HCT116 (cell line): ENCODE data around the gene AOPEP. TPM values are rescaled to one million over a fixed set of nuclear protein-coding genes. Genes with fewer than 3 reads are reported as not detected.

Experiments
- ATAC-seq: fragments of 200-7000 bp; cut with Tn5 transposase; 2 replicates; pipeline ENCODE4 v1.9.1; 2020; ENCODE audit warnings: mild to moderate bottlenecking, moderate library complexity
- BruUV-seq: library from RNA; stranded (reverse); fragments of 400-500 nt; replicated peaks from 2 replicates; lab custom pipeline; 2021; lab: Mats Ljungman, UMichigan
- CTCF ChIA-PET: fragments of 300-600 bp; sonication (Branson Sonifier 250); formaldehyde crosslinking; loops from one replicate; lab custom pipeline; 2021; ENCODE audit warnings: antibody characterized with exemption; lab: Charles Lee
- POLR2A ChIA-PET: fragments of 300-600, 350-600 bp; sonication (Branson Sonifier 250); formaldehyde crosslinking; loops from one replicate; lab custom pipeline; 2021; ENCODE audit warnings: antibody characterized with exemption; lab: Charles Lee
- RAD21 ChIA-PET, 2 experiments: fragments of 300-600 bp; sonication (Branson Sonifier 250); formaldehyde crosslinking; loops; one replicate each; lab custom pipeline; 2023; ENCODE audit warnings: low total read pairs in 2 of 2; ENCODE audit not compliant: uncharacterized antibody in 2 of 2, unreplicated experiment in 2 of 2, low non-redundant PET in 1 of 2; lab: Charles Lee
- DNase-seq: peaks from one replicate; pipeline ENCODE4 v3.0.0-alpha.2; 2010; ENCODE audit warnings: low read depth, low spot score
- H2AFZ ChIP-seq: fragments of 200-600 bp; shearing (Covaris generic), sonication (generic); 2 replicates; pipeline ENCODE4 v1.6.1; 2017; ENCODE audit warnings: low read depth, mixed run types, mixed read lengths, antibody characterized with exemption, low read length; ENCODE audit not compliant: poor library complexity, severe bottlenecking
- H3K27ac ChIP-seq: 2 replicates; pipeline ENCODE4 v1.5.1; 2012; ENCODE audit warnings: low read depth, low read length
- H3K27me3 ChIP-seq: fragments of 200-600 bp; sonication (generic); 2 replicates; pipeline ENCODE4 v1.6.1; 2016; ENCODE audit warnings: mixed run types, low read length, mixed read lengths; ENCODE audit not compliant: insufficient read depth
- H3K36me3 ChIP-seq, 2 experiments: fragments of 200-500 bp in 1 of 2; fragments of 200-600 bp in 1 of 2; sonication (Bioruptor generic) in 1 of 2; sonication (generic) in 1 of 2; 2 replicates each; pipeline versions ENCODE4 v1.5.1 to v1.6.1; 2014 to 2016; ENCODE audit warnings: low read length in 2 of 2, inconsistent platforms in 1 of 2, mixed read lengths in 1 of 2, mixed run types in 1 of 2; ENCODE audit not compliant: insufficient read depth in 2 of 2, control insufficient read depth in 1 of 2
- H3K4me1 ChIP-seq, 2 experiments: fragments of 200-600 bp in 1 of 2; sonication (generic) in 1 of 2; 2 replicates each; pipeline versions ENCODE4 v1.5.1 to v1.6.1; 2012 to 2017; ENCODE audit warnings: low read length in 2 of 2, inconsistent platforms in 1 of 2, mild to moderate bottlenecking in 1 of 2, mixed read lengths in 1 of 2, mixed run types in 1 of 2, moderate library complexity in 1 of 2; ENCODE audit not compliant: insufficient read depth in 2 of 2, control insufficient read depth in 1 of 2
- H3K4me2 ChIP-seq: fragments of 200-600 bp; sonication (generic); 2 replicates; pipeline ENCODE4 v1.6.1; 2017; ENCODE audit warnings: mixed run types, low read length, mixed read lengths
- H3K4me3 ChIP-seq, 2 experiments: fragments of 200-600 bp in 1 of 2; sonication (generic) in 1 of 2; replicated peaks in 1 of 2; 2 replicates each; pipeline ENCODE4 v1.5.1; 2011 to 2016; ENCODE audit warnings: low read length in 2 of 2, control low read depth in 1 of 2, low read depth in 1 of 2, mild to moderate bottlenecking in 1 of 2, mixed read lengths in 1 of 2, mixed run types in 1 of 2
- H3K79me2 ChIP-seq: fragments of 200-600 bp; sonication (generic); 2 replicates; pipeline ENCODE4 v1.6.1; 2017; ENCODE audit warnings: mild to moderate bottlenecking, mixed run types, low read length, moderate library complexity, mixed read lengths; ENCODE audit not compliant: insufficient read depth
- H3K9ac ChIP-seq: fragments of 200-600 bp; sonication (generic); 2 replicates; pipeline ENCODE4 v1.6.1; 2016; ENCODE audit warnings: low read length, mixed read lengths
- H3K9me2 ChIP-seq: fragments of 200-600 bp; sonication (generic), shearing (Covaris generic); 2 replicates; pipeline ENCODE4 v1.6.1; 2017; ENCODE audit warnings: mixed run types, mild to moderate bottlenecking, moderate library complexity; ENCODE audit not compliant: insufficient read depth
- H3K9me3 ChIP-seq, 2 experiments: fragments of 200-500 bp in 1 of 2; fragments of 200-600 bp in 1 of 2; sonication (Bioruptor generic) in 1 of 2; sonication (generic) in 1 of 2; 2 replicates each; pipeline ENCODE4 v1.6.1; 2014 to 2017; ENCODE audit warnings: low read length in 2 of 2, mixed read lengths in 2 of 2, inconsistent platforms in 1 of 2, low read depth in 1 of 2, mild to moderate bottlenecking in 1 of 2, mixed run types in 1 of 2, moderate library complexity in 1 of 2; ENCODE audit not compliant: control insufficient read depth in 1 of 2, insufficient read depth in 1 of 2
- H4K20me1 ChIP-seq: fragments of 200-600 bp; sonication (generic), shearing (Covaris generic); 2 replicates; pipeline ENCODE4 v1.6.1; 2017; ENCODE audit warnings: mixed run types, mild to moderate bottlenecking, moderate library complexity; ENCODE audit not compliant: insufficient read depth
- CEBPB ChIP-seq: IDR thresholded peaks from 2 replicates; pipeline ENCODE4 v1.6.1; 2012; ENCODE audit warnings: low read depth
- EZH2 ChIP-seq: fragments of 200-600 bp; sonication (generic); IDR thresholded peaks from 2 replicates; pipeline ENCODE4 v1.6.1; 2017; ENCODE audit warnings: antibody characterized with exemption, mixed run types
- EZH2phosphoT487 ChIP-seq: fragments of 200-600 bp; IDR thresholded peaks from 2 replicates; pipeline ENCODE4 v1.6.1; 2018; ENCODE audit warnings: antibody characterized with exemption, borderline replicate concordance
- JUND ChIP-seq: IDR thresholded peaks from 2 replicates; pipeline ENCODE4 v1.6.1; 2012
- POLR2A ChIP-seq: IDR thresholded peaks from 2 replicates; pipeline ENCODE4 v1.7.0; 2011; ENCODE audit warnings: borderline replicate concordance; ENCODE audit not compliant: insufficient read depth, insufficient read length; ENCODE audit errors: extremely low read depth
- REST ChIP-seq: IDR thresholded peaks from 2 replicates; pipeline ENCODE4 v1.6.1; 2012; ENCODE audit warnings: low read depth
- YY1 ChIP-seq: IDR thresholded peaks from 2 replicates; pipeline ENCODE4 v1.6.1; 2011; ENCODE audit warnings: low read length, low read depth, moderate library complexity, mild to moderate bottlenecking; ENCODE audit not compliant: insufficient replicate concordance; ENCODE audit errors: extremely low read depth
- intact Hi-C: fragments of 100-400 bp; cut with micrococcal nuclease; formaldehyde crosslinking; loops from 2 replicates; pipeline ENCODE4 v1.10.0; 2022
- total RNA-seq: library from RNA; stranded (reverse); gene quantifications from one replicate; pipeline ENCODE4 v1.2.1, GENCODE V29; 2021; ENCODE audit not compliant: unreplicated experiment
- TF ChIP-seq, protein P1 (sequence below): IDR thresholded peaks from 2 replicates; pipeline ENCODE4 v1.6.1; 2012

The AOPEP gene
- total RNA-seq, 1 experiment from 2014 or later, result 15.1 TPM

DNA sequence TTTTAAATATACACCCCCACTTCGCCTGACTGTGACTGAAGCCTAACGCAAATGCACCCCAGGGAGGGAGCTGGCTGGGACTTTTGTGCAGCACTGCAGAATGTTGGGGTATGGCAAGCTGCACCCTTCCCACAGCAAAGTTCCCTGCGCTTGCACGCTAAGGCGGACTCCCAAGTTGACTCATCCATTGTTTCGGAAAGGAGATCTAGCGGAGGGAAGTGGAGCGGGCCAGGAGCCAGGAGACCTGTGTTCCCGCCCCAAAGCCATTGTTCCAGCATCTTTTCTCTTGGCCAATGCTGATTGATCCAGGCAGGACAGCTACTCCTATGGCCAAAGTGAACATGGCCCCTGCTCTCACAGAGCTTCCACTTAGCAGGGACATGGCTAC lies 202.9 kb downstream of the AOPEP start:
- TF ChIP-seq EZH2 (no peak), REST (no peak), POLR2A (no peak), EZH2phosphoT487 (no peak), JUND (no peak), CEBPB (no peak), YY1 (no peak)
- TF ChIP-seq, protein P1, sequence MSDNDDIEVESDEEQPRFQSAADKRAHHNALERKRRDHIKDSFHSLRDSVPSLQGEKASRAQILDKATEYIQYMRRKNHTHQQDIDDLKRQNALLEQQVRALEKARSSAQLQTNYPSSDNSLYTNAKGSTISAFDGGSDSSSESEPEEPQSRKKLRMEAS, result no peak
- POLR2A ChIA-PET, result no interaction called here
- Histone ChIP-seq H4K20me1 (no peaks in the 10 kb centered on the region), H3K9me3 (no peaks in the 10 kb centered on the region), H3K9ac (no peak overlapping the region), H3K4me1 (no peaks in the 10 kb centered on the region), H3K27me3 (no peaks in the 10 kb centered on the region), H3K27ac (no peak overlapping the region), H3K36me3 (no peaks in the 10 kb centered on the region), H3K4me2 (no peak overlapping the region), H3K9me2 (no peaks in the 10 kb centered on the region), H2AFZ (no peak overlapping the region), H3K4me3 (no peak overlapping the region), H3K79me2 (no peaks in the 10 kb centered on the region)
- intact Hi-C loops, result no loop called here
- ATAC-seq (no peak), DNase-seq (no peak)
- RAD21 ChIA-PET, result no interaction called here
- CTCF ChIA-PET, result no interaction called here
- BruUV-seq, result no TSS peak
